ENCODE measurements around the gene MLYCD. TPM values are rescaled to one million over a fixed set of nuclear protein-coding genes. Genes with fewer than 3 reads are reported as not detected.
"Not testable (repeated sequence)": the region's sequence is repeated elsewhere in the genome, so short reads cannot be mapped to it uniquely, and the experiment has no call there.

The MLYCD gene
- total and polyA plus RNA-seq, 7 donors: 8.3 to 21.6 (median 14.7) TPM

DNA sequence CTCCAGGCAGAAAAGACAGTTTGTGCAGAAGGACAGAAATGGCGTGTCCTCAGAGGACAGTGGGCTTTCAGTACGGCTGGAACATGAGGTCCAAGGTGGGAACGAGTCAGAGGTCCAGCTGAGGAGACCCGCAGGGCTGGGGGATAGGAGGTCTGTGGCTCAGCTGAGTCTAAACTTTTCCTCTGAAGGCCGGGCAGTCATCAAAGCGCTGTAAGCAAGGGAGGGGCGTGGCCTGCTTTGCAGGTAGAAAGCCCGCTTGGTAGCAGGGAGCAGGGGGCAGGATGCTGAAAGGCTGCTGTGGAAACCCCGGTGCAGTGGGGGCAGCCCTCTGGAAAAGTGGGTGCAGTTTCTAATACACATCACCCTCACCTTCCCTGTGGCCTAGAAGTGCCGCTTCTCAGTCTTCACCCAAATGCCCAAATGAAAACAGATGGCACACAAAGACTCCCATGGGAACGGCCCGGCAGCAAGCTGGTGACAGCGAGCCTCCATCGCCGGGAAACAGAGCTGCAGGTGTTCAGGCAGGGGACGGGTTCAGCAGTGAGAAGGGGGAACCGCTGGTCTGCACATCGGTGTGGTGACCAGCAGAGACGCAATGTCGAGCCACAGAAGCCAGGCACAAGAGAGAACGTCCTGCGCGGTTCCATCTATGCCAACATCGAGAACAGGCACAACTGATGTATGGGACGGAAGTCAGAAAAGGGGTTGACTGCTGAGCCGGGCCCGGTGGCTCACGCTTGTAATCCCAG is 41.9 kb downstream of the MLYCD start:
- no peaks in the 10 kb centered on the region for H3K9me3 ChIP-seq
- TF ChIP-seq, protein P1, sequence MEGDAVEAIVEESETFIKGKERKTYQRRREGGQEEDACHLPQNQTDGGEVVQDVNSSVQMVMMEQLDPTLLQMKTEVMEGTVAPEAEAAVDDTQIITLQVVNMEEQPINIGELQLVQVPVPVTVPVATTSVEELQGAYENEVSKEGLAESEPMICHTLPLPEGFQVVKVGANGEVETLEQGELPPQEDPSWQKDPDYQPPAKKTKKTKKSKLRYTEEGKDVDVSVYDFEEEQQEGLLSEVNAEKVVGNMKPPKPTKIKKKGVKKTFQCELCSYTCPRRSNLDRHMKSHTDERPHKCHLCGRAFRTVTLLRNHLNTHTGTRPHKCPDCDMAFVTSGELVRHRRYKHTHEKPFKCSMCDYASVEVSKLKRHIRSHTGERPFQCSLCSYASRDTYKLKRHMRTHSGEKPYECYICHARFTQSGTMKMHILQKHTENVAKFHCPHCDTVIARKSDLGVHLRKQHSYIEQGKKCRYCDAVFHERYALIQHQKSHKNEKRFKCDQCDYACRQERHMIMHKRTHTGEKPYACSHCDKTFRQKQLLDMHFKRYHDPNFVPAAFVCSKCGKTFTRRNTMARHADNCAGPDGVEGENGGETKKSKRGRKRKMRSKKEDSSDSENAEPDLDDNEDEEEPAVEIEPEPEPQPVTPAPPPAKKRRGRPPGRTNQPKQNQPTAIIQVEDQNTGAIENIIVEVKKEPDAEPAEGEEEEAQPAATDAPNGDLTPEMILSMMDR (IDR thresholded peaks at IDR 0.05): no peak
- no peaks in the 10 kb centered on the region for H3K36me3 ChIP-seq (ENCODE audit: insufficient read depth in 1 of 2, low read depth in 1 of 2)
- intact Hi-C loops (cut with DNase I): no loop called here
- H3K27ac ChIP-seq: no peak overlapping the region
- no peaks in the 10 kb centered on the region for H3K4me1 ChIP-seq
- peaks cover 0 to 7% (median 6%) of the 10 kb centered on the region in 3 donors for H3K27me3 ChIP-seq (ENCODE audit: insufficient read depth in 3 of 3, low read length in 2 of 3)
- H3K4me3 ChIP-seq: no peak overlapping the region
- peak in 1 of 4 donors; percentile 7 for ATAC-seq
- DNase-seq: no peak
- 59 to 70% (median 66%) methylated on average over 28 of the region's 28 CpGs for WGBS, 3 donors

DNA sequence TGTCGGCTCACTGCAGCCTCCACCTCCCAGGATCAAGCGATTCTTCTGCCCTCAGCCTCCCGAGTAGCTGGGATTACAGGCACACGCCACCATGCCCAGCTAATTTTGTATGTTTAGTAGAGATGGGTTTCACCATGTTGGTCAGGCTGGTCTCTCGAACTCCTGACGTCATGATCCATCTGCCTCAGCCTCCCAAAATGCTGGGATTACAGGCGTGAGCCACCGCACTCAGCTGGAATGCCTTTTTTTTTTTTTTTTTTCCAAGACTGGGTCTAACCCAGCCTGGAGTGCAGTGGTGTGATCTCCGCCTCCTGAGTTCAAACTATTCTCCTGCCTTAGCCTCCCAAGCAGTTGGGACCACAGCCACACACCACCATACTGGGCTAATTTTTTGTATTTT is 42.6 kb downstream of the MLYCD start:
- H3K4me3 ChIP-seq; ATAC-seq; intact Hi-C loops (cut with DNase I); DNase-seq; H3K9me3 ChIP-seq; H3K4me1 ChIP-seq; H3K36me3 ChIP-seq (ENCODE audit: insufficient read depth in 1 of 2, low read depth in 1 of 2); H3K27ac ChIP-seq; H3K27me3 ChIP-seq (ENCODE audit: insufficient read depth in 3 of 3, low read length in 2 of 3): not testable (repeated sequence)
- WGBS, 3 donors: 91 to 93% (median 92%) methylated on average over 9 of the region's 9 CpGs

DNA sequence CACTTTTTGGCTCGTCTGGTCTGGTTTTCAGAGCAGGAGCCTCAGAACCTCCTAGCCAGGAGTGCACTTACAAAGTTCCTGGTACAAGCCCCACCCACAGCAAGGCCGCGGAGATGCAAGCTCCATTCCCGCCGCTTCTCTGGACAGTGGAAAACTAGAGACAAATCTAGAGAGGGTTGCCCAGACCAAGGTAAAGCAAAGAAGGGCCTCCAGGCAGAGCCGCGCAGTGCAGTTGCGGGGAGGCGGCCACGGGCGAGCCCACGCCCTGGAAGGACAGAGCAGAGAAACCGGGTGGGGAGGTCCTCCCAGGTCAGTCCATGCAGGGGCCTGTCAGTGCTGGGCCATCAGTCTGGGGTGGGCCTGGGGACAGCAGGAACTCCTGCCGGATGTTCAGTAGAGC is 43.2 kb downstream of the MLYCD start:
- ATAC-seq (no peak), DNase-seq (no peak)
- no peaks in the 10 kb centered on the region for H3K4me1 ChIP-seq
- no peak overlapping the region for H3K27ac ChIP-seq
- H3K9me3 ChIP-seq: no peaks in the 10 kb centered on the region
- TF ChIP-seq, protein P1 (IDR thresholded peaks at IDR 0.05): no peak
- intact Hi-C loops (cut with DNase I): no loop called here
- no peak overlapping the region for H3K4me3 ChIP-seq
- 88 to 96% (median 90%) methylated on average over 14 of the region's 14 CpGs for WGBS, 3 donors
- no peaks in the 10 kb centered on the region for H3K36me3 ChIP-seq (ENCODE audit: insufficient read depth in 1 of 2, low read depth in 1 of 2)
- H3K27me3 ChIP-seq (ENCODE audit: insufficient read depth in 3 of 3, low read length in 2 of 3): peaks cover 0 to 7% (median 6%) of the 10 kb centered on the region in 3 donors

DNA sequence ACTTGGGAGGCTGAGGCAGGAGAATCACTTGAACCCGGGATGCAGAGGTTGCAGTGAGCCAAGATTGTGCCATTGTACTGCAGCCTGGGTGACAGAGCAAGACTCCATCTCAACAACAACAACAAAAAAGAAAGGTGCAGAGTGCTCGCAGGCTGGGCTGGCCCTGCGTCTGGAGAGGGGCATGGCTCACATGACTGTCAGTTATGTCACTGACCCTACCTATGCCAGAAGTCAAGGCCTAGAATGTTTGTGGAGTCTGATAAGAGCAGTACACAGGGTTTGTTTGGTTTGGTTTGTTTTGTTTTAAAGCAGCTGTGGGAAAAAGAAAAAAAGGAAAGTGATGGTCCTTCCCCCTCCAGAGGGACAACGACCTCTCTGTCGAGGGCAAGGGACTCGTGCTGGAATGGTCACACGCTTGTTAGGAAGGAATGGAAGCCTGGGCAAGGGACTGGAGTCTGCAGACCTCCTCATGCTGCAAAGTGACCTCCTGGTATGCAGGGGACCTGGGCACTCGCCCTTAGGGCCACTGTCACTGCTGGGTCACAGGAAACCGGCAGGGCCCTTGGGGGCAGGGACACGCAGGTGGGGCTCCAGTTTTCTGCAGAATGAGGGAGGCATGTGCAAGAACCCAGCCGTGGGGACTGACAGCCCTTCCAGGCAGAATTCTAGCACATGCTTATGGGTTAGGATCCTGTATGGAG is 44.0 kb downstream of the MLYCD start:
- H3K27me3 ChIP-seq (ENCODE audit: insufficient read depth in 3 of 3, low read length in 2 of 3): peaks cover 0 to 7% (median 6%) of the 10 kb centered on the region in 3 donors
- ATAC-seq (no peak), DNase-seq (no peak)
- intact Hi-C loops (cut with DNase I): no loop called here
- H3K27ac ChIP-seq: no peak overlapping the region
- TF ChIP-seq, protein P1 (IDR thresholded peaks at IDR 0.05): no peak
- H3K9me3 ChIP-seq: no peaks in the 10 kb centered on the region
- H3K4me3 ChIP-seq: no peak overlapping the region
- H3K36me3 ChIP-seq (ENCODE audit: insufficient read depth in 1 of 2, low read depth in 1 of 2): no peaks in the 10 kb centered on the region
- no peaks in the 10 kb centered on the region for H3K4me1 ChIP-seq
- 65 to 73% (median 66%) methylated on average over 11 of the region's 11 CpGs for WGBS, 3 donors

DNA sequence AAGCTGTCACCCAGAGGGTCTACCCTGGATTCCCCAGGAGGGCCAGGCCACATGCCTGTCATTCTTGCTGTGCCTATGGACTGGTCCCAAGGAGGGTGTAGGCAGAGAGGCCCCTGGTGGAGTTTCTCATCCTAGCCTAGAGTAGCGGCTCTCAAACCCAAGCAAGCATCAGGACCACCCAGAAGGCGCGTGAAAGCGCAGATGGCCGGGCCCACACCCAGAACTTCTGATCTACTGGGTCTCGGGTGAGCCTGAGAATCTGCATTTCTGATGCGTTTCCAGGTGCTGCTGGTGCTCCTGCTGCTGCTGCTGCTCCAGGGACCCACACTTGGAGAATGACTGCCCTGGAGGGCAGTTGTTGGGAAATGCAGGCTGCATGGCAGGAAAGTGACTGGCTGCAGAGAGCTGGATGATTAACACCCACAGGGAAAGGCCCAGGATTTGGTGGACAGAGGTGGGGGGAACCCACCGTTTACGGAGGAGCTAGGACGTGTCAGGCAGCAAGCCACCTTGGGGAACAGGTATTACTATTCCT is 44.7 kb downstream of the MLYCD start:
- Histone ChIP-seq H3K4me1 (no peaks in the 10 kb centered on the region), H3K27me3 (ENCODE audit: insufficient read depth in 3 of 3, low read length in 2 of 3) (peaks cover 0 to 7% (median 6%) of the 10 kb centered on the region in 3 donors), H3K36me3 (ENCODE audit: insufficient read depth in 1 of 2, low read depth in 1 of 2) (no peaks in the 10 kb centered on the region), H3K27ac (no peak overlapping the region), H3K9me3 (no peaks in the 10 kb centered on the region), H3K4me3 (no peak overlapping the region)
- 87 to 90% (median 90%) methylated on average over 10 of the region's 10 CpGs for WGBS, 3 donors
- no peak for ATAC-seq
- DNase-seq: no peak
- TF ChIP-seq, protein P1 (IDR thresholded peaks at IDR 0.05): no peak
- intact Hi-C loops (cut with DNase I): no loop called here
